SK-N-SH treated with all-trans-retinoic acid at 6 μM for 48 hours (cell line): ENCODE data around the gene CDH19.

Source experiments
- ATAC-seq: fragments of 200-7000 bp; cut with Tn5 transposase; 3 replicates; pipeline ENCODE4 v1.9.1; 2020; ENCODE audit warnings: mild to moderate bottlenecking, moderate library complexity
- ARNTL ChIP-seq: fragments of 450-650 bp; formaldehyde crosslinking; IDR thresholded peaks from 2 replicates; pipeline ENCODE4 v1.5.0; 2020; ENCODE audit warnings: low read depth, mild to moderate bottlenecking, moderate library complexity, borderline replicate concordance
- BACH2 ChIP-seq: fragments of 250-450 bp; sonication (Bioruptor Pico); IDR thresholded peaks from 2 replicates; pipeline ENCODE4 v1.9.0; 2021; ENCODE audit warnings: mild to moderate bottlenecking, borderline replicate concordance
- CREB5 ChIP-seq: fragments of 250-450 bp; sonication (Bioruptor Pico); IDR thresholded peaks from 2 replicates; pipeline ENCODE4 v1.5.1; 2020; ENCODE audit warnings: low read depth, mild to moderate bottlenecking, moderate library complexity
- CSDC2 ChIP-seq: fragments of 250-450 bp; sonication (Bioruptor Pico); IDR thresholded peaks from 2 replicates; pipeline ENCODE4 v1.5.0; 2020; ENCODE audit warnings: mild to moderate bottlenecking, moderate library complexity
- ESRRG ChIP-seq: fragments of 250-450 bp; sonication (Bioruptor Pico); IDR thresholded peaks from 2 replicates; pipeline ENCODE4 v1.6.1; 2021; ENCODE audit warnings: mild to moderate bottlenecking
- GLIS3 ChIP-seq: fragments of 250-450 bp; sonication (Bioruptor Pico); IDR thresholded peaks from 2 replicates; pipeline ENCODE4 v1.5.0; 2020; ENCODE audit warnings: mild to moderate bottlenecking, moderate library complexity
- OSR1 ChIP-seq: fragments of 250-450 bp; sonication (Bioruptor Pico); IDR thresholded peaks from 2 replicates; pipeline ENCODE4 v1.8.0; 2022; ENCODE audit warnings: moderate library complexity, mild to moderate bottlenecking, inconsistent platforms
- PPARA ChIP-seq: fragments of 250-450 bp; sonication (Bioruptor Pico); IDR thresholded peaks from 2 replicates; pipeline ENCODE4 v1.5.0; 2020; ENCODE audit warnings: mild to moderate bottlenecking, borderline replicate concordance
- RARB ChIP-seq: fragments of 250-450 bp; sonication (Bioruptor Pico); IDR thresholded peaks from 2 replicates; pipeline ENCODE4 v1.8.0; 2021; ENCODE audit warnings: mild to moderate bottlenecking, moderate library complexity
- SNAI2 ChIP-seq: fragments of 250-450 bp; sonication (Bioruptor Pico); IDR thresholded peaks from 2 replicates; pipeline ENCODE4 v1.5.0; 2020; ENCODE audit warnings: mild to moderate bottlenecking, moderate library complexity
- TCF4 ChIP-seq: fragments of 250-450 bp; sonication (Bioruptor Pico); IDR thresholded peaks from 2 replicates; pipeline ENCODE4 v1.8.0; 2021; ENCODE audit warnings: mild to moderate bottlenecking, moderate library complexity, borderline replicate concordance
- TOX ChIP-seq: fragments of 250-450 bp; sonication (Bioruptor Pico); IDR thresholded peaks from 2 replicates; pipeline ENCODE4 v1.8.0; 2021; ENCODE audit warnings: mild to moderate bottlenecking, moderate library complexity, borderline replicate concordance
- ZC3H10 ChIP-seq: fragments of 250-450 bp; sonication (Bioruptor Pico); IDR thresholded peaks from 2 replicates; pipeline ENCODE4 v1.5.1; 2021; ENCODE audit warnings: mild to moderate bottlenecking, moderate library complexity
- ZFP3 ChIP-seq: fragments of 250-450 bp; sonication (Bioruptor Pico); IDR thresholded peaks from 2 replicates; pipeline ENCODE4 v1.5.0; 2020; ENCODE audit warnings: mild to moderate bottlenecking, moderate library complexity
- ZNF565 ChIP-seq: fragments of 450-650 bp; formaldehyde crosslinking; conservative IDR thresholded peaks from 2 replicates; pipeline ENCODE4 v1.5.0; 2020; ENCODE audit warnings: low read depth, mild to moderate bottlenecking, moderate library complexity
- ZNF70 ChIP-seq: fragments of 450-650 bp; formaldehyde crosslinking; IDR thresholded peaks from 2 replicates; pipeline ENCODE4 v1.5.0; 2020; ENCODE audit warnings: mild to moderate bottlenecking, moderate library complexity
- ZNF8 ChIP-seq: fragments of 450-650 bp; formaldehyde crosslinking; IDR thresholded peaks from 2 replicates; pipeline ENCODE4 v1.5.0; 2020; ENCODE audit warnings: mild to moderate bottlenecking, moderate library complexity
- TF ChIP-seq, protein P1 (sequence below): fragments of 250-450 bp; sonication (Bioruptor Pico); IDR thresholded peaks from 2 replicates; pipeline ENCODE4 v1.8.0; 2020; ENCODE audit warnings: mild to moderate bottlenecking, moderate library complexity, borderline replicate concordance
- TF ChIP-seq, protein P2 (sequence below): fragments of 250-450 bp; sonication (Bioruptor Pico); IDR thresholded peaks from 2 replicates; pipeline ENCODE4 v1.5.1; 2021; ENCODE audit warnings: mild to moderate bottlenecking, moderate library complexity
- TF ChIP-seq, protein P3 (sequence below): fragments of 250-450 bp; sonication (Bioruptor Pico); IDR thresholded peaks from 2 replicates; pipeline ENCODE4 v1.8.0; 2021; ENCODE audit warnings: low read depth, mild to moderate bottlenecking, moderate library complexity, borderline replicate concordance
- TF ChIP-seq, protein P4 (sequence below): fragments of 250-450 bp; sonication (Bioruptor Pico); IDR thresholded peaks from 2 replicates; pipeline ENCODE4 v1.5.0; 2020; ENCODE audit warnings: mild to moderate bottlenecking, moderate library complexity

CDH19 gene

GRCh38 chr18:66638856-66639629 is 35.2 kb upstream of the CDH19 start (continued):
- TF ChIP-seq, protein P1, sequence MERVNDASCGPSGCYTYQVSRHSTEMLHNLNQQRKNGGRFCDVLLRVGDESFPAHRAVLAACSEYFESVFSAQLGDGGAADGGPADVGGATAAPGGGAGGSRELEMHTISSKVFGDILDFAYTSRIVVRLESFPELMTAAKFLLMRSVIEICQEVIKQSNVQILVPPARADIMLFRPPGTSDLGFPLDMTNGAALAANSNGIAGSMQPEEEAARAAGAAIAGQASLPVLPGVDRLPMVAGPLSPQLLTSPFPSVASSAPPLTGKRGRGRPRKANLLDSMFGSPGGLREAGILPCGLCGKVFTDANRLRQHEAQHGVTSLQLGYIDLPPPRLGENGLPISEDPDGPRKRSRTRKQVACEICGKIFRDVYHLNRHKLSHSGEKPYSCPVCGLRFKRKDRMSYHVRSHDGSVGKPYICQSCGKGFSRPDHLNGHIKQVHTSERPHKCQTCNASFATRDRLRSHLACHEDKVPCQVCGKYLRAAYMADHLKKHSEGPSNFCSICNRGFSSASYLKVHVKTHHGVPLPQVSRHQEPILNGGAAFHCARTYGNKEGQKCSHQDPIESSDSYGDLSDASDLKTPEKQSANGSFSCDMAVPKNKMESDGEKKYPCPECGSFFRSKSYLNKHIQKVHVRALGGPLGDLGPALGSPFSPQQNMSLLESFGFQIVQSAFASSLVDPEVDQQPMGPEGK (CRISPR knock-in tag), result no peak
- TF ChIP-seq SNAI2 (CRISPR knock-in tag), result no peak
- TF ChIP-seq, protein P2, sequence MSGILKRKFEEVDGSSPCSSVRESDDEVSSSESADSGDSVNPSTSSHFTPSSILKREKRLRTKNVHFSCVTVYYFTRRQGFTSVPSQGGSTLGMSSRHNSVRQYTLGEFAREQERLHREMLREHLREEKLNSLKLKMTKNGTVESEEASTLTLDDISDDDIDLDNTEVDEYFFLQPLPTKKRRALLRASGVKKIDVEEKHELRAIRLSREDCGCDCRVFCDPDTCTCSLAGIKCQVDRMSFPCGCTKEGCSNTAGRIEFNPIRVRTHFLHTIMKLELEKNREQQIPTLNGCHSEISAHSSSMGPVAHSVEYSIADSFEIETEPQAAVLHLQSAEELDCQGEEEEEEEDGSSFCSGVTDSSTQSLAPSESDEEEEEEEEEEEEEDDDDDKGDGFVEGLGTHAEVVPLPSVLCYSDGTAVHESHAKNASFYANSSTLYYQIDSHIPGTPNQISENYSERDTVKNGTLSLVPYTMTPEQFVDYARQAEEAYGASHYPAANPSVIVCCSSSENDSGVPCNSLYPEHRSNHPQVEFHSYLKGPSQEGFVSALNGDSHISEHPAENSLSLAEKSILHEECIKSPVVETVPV (CRISPR knock-in tag), result no peak
- TF ChIP-seq PPARA (CRISPR knock-in tag), result no peak
- TF ChIP-seq, protein P3, sequence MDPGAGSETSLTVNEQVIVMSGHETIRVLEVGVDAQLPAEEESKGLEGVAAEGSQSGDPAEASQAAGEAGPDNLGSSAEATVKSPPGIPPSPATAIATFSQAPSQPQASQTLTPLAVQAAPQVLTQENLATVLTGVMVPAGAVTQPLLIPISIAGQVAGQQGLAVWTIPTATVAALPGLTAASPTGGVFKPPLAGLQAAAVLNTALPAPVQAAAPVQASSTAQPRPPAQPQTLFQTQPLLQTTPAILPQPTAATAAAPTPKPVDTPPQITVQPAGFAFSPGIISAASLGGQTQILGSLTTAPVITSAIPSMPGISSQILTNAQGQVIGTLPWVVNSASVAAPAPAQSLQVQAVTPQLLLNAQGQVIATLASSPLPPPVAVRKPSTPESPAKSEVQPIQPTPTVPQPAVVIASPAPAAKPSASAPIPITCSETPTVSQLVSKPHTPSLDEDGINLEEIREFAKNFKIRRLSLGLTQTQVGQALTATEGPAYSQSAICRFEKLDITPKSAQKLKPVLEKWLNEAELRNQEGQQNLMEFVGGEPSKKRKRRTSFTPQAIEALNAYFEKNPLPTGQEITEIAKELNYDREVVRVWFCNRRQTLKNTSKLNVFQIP (CRISPR knock-in tag), result no peak
- TF ChIP-seq ESRRG (CRISPR knock-in tag), result no peak

DNA sequence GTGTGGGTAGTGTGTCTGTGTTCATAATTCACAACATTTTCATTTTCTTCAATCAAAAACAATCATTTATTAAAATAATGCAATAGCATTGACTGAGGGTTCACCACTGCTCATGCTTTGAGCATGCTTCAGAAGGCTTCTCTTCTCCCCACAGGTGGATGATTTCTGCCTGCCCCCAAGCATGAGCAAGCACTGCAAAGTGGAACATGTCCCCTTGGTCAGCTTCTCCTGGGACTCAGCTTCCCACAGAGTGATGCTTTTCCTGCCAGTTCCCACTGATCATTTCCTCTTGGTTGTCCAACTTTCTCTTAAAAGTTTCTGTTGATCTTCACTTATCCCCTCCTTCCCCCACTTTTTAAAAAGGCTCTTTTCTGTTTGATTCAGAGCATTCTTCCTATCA is 31.5 kb upstream of the CDH19 start:
- no peak for TF ChIP-seq TOX (CRISPR knock-in tag)
- no peak for TF ChIP-seq RARB
- no peak for TF ChIP-seq ESRRG (CRISPR knock-in tag)
- no peak for TF ChIP-seq CREB5 (CRISPR knock-in tag)
- ATAC-seq, result no peak

- no peak for ATAC-seq
- TF ChIP-seq ZC3H10 (CRISPR knock-in tag) (no peak), ESRRG (CRISPR knock-in tag) (no peak)
- TF ChIP-seq, all 23 proteins: peak for 0
Measured at GRCh38 chr18:66632756-66633155, 28.9 kb upstream of the CDH19 start.

GRCh38 chr18:66630831-66631230 is 26.9 kb upstream of the CDH19 start:
- TF ChIP-seq, protein P1 (CRISPR knock-in tag), result no peak
- TF ChIP-seq ZNF565 (no peak), SNAI2 (CRISPR knock-in tag) (no peak), ARNTL (no peak), TCF4 (CRISPR knock-in tag) (no peak), GLIS3 (CRISPR knock-in tag) (no peak), ZNF8 (CRISPR knock-in tag) (no peak), CSDC2 (CRISPR knock-in tag) (no peak), BACH2 (no peak), ZFP3 (no peak), OSR1 (no peak), PPARA (CRISPR knock-in tag) (no peak), ZC3H10 (CRISPR knock-in tag) (no peak), ZNF70 (CRISPR knock-in tag) (no peak)
- TF ChIP-seq, protein P4, sequence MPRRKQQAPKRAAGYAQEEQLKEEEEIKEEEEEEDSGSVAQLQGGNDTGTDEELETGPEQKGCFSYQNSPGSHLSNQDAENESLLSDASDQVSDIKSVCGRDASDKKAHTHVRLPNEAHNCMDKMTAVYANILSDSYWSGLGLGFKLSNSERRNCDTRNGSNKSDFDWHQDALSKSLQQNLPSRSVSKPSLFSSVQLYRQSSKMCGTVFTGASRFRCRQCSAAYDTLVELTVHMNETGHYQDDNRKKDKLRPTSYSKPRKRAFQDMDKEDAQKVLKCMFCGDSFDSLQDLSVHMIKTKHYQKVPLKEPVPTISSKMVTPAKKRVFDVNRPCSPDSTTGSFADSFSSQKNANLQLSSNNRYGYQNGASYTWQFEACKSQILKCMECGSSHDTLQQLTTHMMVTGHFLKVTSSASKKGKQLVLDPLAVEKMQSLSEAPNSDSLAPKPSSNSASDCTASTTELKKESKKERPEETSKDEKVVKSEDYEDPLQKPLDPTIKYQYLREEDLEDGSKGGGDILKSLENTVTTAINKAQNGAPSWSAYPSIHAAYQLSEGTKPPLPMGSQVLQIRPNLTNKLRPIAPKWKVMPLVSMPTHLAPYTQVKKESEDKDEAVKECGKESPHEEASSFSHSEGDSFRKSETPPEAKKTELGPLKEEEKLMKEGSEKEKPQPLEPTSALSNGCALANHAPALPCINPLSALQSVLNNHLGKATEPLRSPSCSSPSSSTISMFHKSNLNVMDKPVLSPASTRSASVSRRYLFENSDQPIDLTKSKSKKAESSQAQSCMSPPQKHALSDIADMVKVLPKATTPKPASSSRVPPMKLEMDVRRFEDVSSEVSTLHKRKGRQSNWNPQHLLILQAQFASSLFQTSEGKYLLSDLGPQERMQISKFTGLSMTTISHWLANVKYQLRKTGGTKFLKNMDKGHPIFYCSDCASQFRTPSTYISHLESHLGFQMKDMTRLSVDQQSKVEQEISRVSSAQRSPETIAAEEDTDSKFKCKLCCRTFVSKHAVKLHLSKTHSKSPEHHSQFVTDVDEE, result no peak
- TF ChIP-seq, all 23 proteins: peak for 0
- ATAC-seq, result no peak
